Measurements from ENCODE around the gene MACROD2.

GRCh38 chr20:14214046-14214445 is 218.7 kb downstream of the MACROD2 start:
- TF ChIP-seq CTCF (IDR thresholded peaks at IDR 0.05; ENCODE audit: low read depth, low read length, missing input control) (no peak), TAF1 (conservative IDR thresholded peaks at IDR 0.05) (no peak), YY1 (IDR thresholded peaks at IDR 0.05) (no peak), FOXA1 (IDR thresholded peaks at IDR 0.05) (no peak), EGR1 (IDR thresholded peaks at IDR 0.05; ENCODE audit: low read depth in 2 of 2) (no peak), GABPA (IDR thresholded peaks at IDR 0.05 in 1 of 2, conservative IDR thresholded peaks at IDR 0.05 in 1 of 2) (no peak), ZBTB33 (IDR thresholded peaks at IDR 0.05) (no peak), ATF3 (IDR thresholded peaks at IDR 0.05) (no peak), HNF4G (IDR thresholded peaks at IDR 0.05) (no peak), JUND (IDR thresholded peaks at IDR 0.05) (no peak), HNF4A (conservative IDR thresholded peaks at IDR 0.05) (no peak), SP1 (IDR thresholded peaks at IDR 0.05) (no peak)
- TF ChIP-seq, protein P1, sequence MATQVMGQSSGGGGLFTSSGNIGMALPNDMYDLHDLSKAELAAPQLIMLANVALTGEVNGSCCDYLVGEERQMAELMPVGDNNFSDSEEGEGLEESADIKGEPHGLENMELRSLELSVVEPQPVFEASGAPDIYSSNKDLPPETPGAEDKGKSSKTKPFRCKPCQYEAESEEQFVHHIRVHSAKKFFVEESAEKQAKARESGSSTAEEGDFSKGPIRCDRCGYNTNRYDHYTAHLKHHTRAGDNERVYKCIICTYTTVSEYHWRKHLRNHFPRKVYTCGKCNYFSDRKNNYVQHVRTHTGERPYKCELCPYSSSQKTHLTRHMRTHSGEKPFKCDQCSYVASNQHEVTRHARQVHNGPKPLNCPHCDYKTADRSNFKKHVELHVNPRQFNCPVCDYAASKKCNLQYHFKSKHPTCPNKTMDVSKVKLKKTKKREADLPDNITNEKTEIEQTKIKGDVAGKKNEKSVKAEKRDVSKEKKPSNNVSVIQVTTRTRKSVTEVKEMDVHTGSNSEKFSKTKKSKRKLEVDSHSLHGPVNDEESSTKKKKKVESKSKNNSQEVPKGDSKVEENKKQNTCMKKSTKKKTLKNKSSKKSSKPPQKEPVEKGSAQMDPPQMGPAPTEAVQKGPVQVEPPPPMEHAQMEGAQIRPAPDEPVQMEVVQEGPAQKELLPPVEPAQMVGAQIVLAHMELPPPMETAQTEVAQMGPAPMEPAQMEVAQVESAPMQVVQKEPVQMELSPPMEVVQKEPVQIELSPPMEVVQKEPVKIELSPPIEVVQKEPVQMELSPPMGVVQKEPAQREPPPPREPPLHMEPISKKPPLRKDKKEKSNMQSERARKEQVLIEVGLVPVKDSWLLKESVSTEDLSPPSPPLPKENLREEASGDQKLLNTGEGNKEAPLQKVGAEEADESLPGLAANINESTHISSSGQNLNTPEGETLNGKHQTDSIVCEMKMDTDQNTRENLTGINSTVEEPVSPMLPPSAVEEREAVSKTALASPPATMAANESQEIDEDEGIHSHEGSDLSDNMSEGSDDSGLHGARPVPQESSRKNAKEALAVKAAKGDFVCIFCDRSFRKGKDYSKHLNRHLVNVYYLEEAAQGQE (IDR thresholded peaks at IDR 0.05) = no peak
- TF ChIP-seq, protein P2, sequence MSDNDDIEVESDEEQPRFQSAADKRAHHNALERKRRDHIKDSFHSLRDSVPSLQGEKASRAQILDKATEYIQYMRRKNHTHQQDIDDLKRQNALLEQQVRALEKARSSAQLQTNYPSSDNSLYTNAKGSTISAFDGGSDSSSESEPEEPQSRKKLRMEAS (IDR thresholded peaks at IDR 0.05) = no peak

Data from liver (tissue), 3 donors.